OCI-LY1 (cell line): Measurements from ENCODE around the gene OR6C3.

Experiments
- EZH2 ChIP-seq: fragments of 200-600 bp; sonication (generic), shearing (Covaris generic); IDR thresholded peaks from 2 replicates; pipeline ENCODE4 v1.8.0; 2017; ENCODE audit warnings: borderline replicate concordance, mixed run types, mild to moderate bottlenecking, antibody characterized with exemption, low read length, moderate library complexity, mixed read lengths
- TF ChIP-seq, protein P1 (sequence below): fragments of 200-600 bp; sonication (generic), shearing (Covaris generic); IDR thresholded peaks from 2 replicates; pipeline ENCODE4 v1.5.1; 2017; ENCODE audit warnings: mild to moderate bottlenecking, antibody characterized with exemption, low read length, moderate library complexity, mixed read lengths

- TF ChIP-seq, protein P1, sequence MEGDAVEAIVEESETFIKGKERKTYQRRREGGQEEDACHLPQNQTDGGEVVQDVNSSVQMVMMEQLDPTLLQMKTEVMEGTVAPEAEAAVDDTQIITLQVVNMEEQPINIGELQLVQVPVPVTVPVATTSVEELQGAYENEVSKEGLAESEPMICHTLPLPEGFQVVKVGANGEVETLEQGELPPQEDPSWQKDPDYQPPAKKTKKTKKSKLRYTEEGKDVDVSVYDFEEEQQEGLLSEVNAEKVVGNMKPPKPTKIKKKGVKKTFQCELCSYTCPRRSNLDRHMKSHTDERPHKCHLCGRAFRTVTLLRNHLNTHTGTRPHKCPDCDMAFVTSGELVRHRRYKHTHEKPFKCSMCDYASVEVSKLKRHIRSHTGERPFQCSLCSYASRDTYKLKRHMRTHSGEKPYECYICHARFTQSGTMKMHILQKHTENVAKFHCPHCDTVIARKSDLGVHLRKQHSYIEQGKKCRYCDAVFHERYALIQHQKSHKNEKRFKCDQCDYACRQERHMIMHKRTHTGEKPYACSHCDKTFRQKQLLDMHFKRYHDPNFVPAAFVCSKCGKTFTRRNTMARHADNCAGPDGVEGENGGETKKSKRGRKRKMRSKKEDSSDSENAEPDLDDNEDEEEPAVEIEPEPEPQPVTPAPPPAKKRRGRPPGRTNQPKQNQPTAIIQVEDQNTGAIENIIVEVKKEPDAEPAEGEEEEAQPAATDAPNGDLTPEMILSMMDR: no peak
- no peak for TF ChIP-seq EZH2
Observed at GRCh38 chr12:55280991-55281390, 49.6 kb upstream of the OR6C3 start.
